Heart right ventricle (tissue), 16 donors: ENCODE measurements around the gene ARL6IP1. TPM values are rescaled to one million over a fixed set of nuclear protein-coding genes. Genes with fewer than 3 reads are reported as not detected.

Experiments used
- ATAC-seq, 8 donors: fragments of 200-7000 bp; cut with Tn5 transposase; one replicate each; pipeline ENCODE4 v1.9.1; 2020; ENCODE audit warnings: mild to moderate bottlenecking in 8 of 8, moderate library complexity in 8 of 8, moderate number of reproducible peaks in 1 of 8
- DNase-seq, 2 donors: peaks; one replicate each; pipeline ENCODE4 v3.0.0-alpha.2; 2020
- H3K27ac ChIP-seq, 10 donors: fragments of 200-600 bp; sonication (generic) in 2 of 10; one replicate each; pipeline versions ENCODE4 v1.5.0 to v1.8.0; 2020 to 2022; ENCODE audit warnings: mild to moderate bottlenecking in 3 of 10
- H3K27me3 ChIP-seq, 7 donors: fragments of 200-600 bp; one replicate each; pipeline ENCODE4 v1.8.0; 2021 to 2022; ENCODE audit warnings: mild to moderate bottlenecking in 2 of 7
- H3K36me3 ChIP-seq, 9 donors: fragments of 200-600 bp; sonication (generic) in 1 of 9; one replicate each; pipeline versions ENCODE4 v1.5.0 to v1.8.0; 2020 to 2022; ENCODE audit warnings: mild to moderate bottlenecking in 2 of 9
- H3K4me1 ChIP-seq, 9 donors: fragments of 200-600 bp; sonication (generic) in 1 of 9; one replicate each; pipeline versions ENCODE4 v1.5.0 to v1.8.0; 2020 to 2022; ENCODE audit warnings: mild to moderate bottlenecking in 4 of 9
- H3K4me3 ChIP-seq, 10 donors: fragments of 200-600 bp; sonication (generic) in 2 of 10; one replicate each; pipeline versions ENCODE4 v1.5.0 to v1.8.0; 2020 to 2022; ENCODE audit warnings: mild to moderate bottlenecking in 7 of 10, moderate library complexity in 2 of 10
- H3K9me3 ChIP-seq, 11 donors: fragments of 200-600 bp in 10 of 11; sonication (generic) in 2 of 11; one replicate each; pipeline versions ENCODE4 v1.5.0 to v1.8.0; 2013 to 2022; ENCODE audit warnings: mild to moderate bottlenecking in 2 of 11, control low read depth in 1 of 11, moderate library complexity in 1 of 11
- WGBS, 2 donors: extraction: QIAGEN DNeasy Blood & Tissue Kit; methylation state at CpG; one replicate each; pipeline ENCODE4 v1.1.7; 2013; ENCODE audit warnings: inconsistent platforms in 1 of 2; 5-methylcytosine and 5-hydroxymethylcytosine counted together
- intact Hi-C, 10 donors: fragments of 100-400 bp; cut with DNase I; formaldehyde crosslinking; loops; one replicate each; pipeline versions ENCODE4 v1.11.1 to v1.14.2; 2022
- polyA plus RNA-seq, 2 donors: library from polyadenylated mRNA; stranded (reverse); fragments of 200-250 nt; gene quantifications; one replicate each; pipeline ENCODE4 v1.2.3, GENCODE V29; 2013
- total RNA-seq, 10 donors: library from RNA; stranded (reverse); fragmentation: NEBNext Ultra II Directional in 3 of 10; extraction: Animal tissue kit (Norgen Biotek cat#: 25700) in 3 of 10; gene quantifications; one replicate each; pipeline versions ENCODE4 v1.2.1 to v1.2.4, GENCODE V29; 2021 to 2023
- TF ChIP-seq, protein P1 (sequence below), 9 donors: fragments of 200-600 bp; sonication (generic) in 2 of 9; IDR thresholded peaks; one replicate each; pipeline versions ENCODE4 v1.5.0 to v1.8.0; 2021 to 2022; ENCODE audit warnings: antibody characterized with exemption in 9 of 9, mild to moderate bottlenecking in 5 of 9, moderate library complexity in 1 of 9
- donor health status: Arrhythmogenic right ventricular cardiomyopathy.
- donor health status: ischemic (EF 13 %, LVEDD 7.1; RV severe dilation, severe dysfunction).
- donor health status: healthy with polysubstance abuse.
- donor health status: DM: no; HTN: yes; CAD: no.
- donor health status: DM: no; HTN: no; CAD: no.
- donor health status: ischemic (EF 25% LVEDD 6.9; RV normal size, moderate dysfunction).
- donor health status: ischemic (EF 25% LVEDD 5.7; RV mildly dilated, moderate dysfunction).
- donor health status: healthy.
- donor health status: DM: yes; HTN: yes; CAD: no.
- donor health status: Ischemic cardiomyopathy.
- donor health status: ischemic (EF 35%, LVEDD 5.7; RV mildly dilated, moderate dysfunction).
- donor health status: nonischemic (EF 11% LVEDD 7.7; RV severe dilation, severe dysfunction).
- donor health status: DM: yes; HTN: yes; CAD: no.
- donor health status: PGD.
- donor health status: ischemic (EF 29% LVEDD 5.4; RV normal size, mild dysfunction).
- donor health status: nonischemic (EF 23%, LVEDD 6.1; RV moderate dilation, normal function).

The ARL6IP1 gene
- total and polyA plus RNA-seq, 12 donors = 18.6 to 46.6 (median 22.0) TPM

DNA sequence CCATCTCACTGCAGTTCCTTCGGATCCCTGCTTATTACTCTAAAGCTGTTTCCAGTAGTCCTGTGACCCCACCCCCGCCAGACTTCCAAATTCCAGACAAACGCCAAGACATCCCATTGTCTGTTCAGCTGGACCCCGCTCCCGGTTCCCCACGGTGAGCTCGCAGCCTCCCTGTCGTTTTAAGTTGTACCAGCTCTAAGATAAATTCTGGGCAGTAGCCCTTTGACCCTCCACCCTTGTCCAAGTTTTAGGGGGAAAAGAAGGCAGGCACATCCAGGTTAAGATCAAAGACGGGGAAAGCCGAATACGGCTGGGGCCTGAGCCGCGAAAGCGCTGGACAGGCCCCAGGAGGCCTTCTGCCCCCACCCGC lies 589 bp downstream of the ARL6IP1 start:
- peak overlapping the region; percentile 78 to 97 (median 90) for H3K4me3 ChIP-seq
- 0% methylated on average over 15 of the region's 15 CpGs for WGBS, 2 donors
- peak overlapping the region in 9 of 10 donors; percentile 76 to 95 (median 86) for H3K27ac ChIP-seq
- no peaks in the 10 kb centered on the region for H3K27me3 ChIP-seq
- DNase-seq (no peak), ATAC-seq (no peak)
- H3K9me3 ChIP-seq = no peaks in the 10 kb centered on the region
- peaks cover 0 to 72% (median 49%) of the 10 kb centered on the region in 9 donors for H3K4me1 ChIP-seq
- intact Hi-C loops = loop anchor here in 4 of 10 donors (5.0 to 10.0 kb wide), 3 partner anchors 164 to 172 kb away; no protein-coding TSS in a partner anchor
- TF ChIP-seq, protein P1, sequence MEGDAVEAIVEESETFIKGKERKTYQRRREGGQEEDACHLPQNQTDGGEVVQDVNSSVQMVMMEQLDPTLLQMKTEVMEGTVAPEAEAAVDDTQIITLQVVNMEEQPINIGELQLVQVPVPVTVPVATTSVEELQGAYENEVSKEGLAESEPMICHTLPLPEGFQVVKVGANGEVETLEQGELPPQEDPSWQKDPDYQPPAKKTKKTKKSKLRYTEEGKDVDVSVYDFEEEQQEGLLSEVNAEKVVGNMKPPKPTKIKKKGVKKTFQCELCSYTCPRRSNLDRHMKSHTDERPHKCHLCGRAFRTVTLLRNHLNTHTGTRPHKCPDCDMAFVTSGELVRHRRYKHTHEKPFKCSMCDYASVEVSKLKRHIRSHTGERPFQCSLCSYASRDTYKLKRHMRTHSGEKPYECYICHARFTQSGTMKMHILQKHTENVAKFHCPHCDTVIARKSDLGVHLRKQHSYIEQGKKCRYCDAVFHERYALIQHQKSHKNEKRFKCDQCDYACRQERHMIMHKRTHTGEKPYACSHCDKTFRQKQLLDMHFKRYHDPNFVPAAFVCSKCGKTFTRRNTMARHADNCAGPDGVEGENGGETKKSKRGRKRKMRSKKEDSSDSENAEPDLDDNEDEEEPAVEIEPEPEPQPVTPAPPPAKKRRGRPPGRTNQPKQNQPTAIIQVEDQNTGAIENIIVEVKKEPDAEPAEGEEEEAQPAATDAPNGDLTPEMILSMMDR (IDR thresholded peaks at IDR 0.05) = no peak
- H3K36me3 ChIP-seq = peaks cover 0 to 39% (median 8%) of the 10 kb centered on the region in 9 donors

- DNase-seq (no peak), ATAC-seq (no peak)
- H3K4me1 ChIP-seq = peaks cover 0 to 72% (median 49%) of the 10 kb centered on the region in 9 donors
- WGBS, 2 donors = 3 to 4% methylated on average over 8 of the region's 8 CpGs
- intact Hi-C loops = loop anchor here in 4 of 10 donors (5.0 to 10.0 kb wide), 3 partner anchors 165 to 172 kb away; no protein-coding TSS in a partner anchor
- H3K27me3 ChIP-seq = no peaks in the 10 kb centered on the region
- peak overlapping the region; percentile 78 to 97 (median 90) for H3K4me3 ChIP-seq
- peak overlapping the region in 9 of 10 donors; percentile 76 to 95 (median 86) for H3K27ac ChIP-seq
- TF ChIP-seq, protein P1 (IDR thresholded peaks at IDR 0.05) = no peak
- peaks cover 0 to 39% (median 8%) of the 10 kb centered on the region in 9 donors for H3K36me3 ChIP-seq
- no peaks in the 10 kb centered on the region for H3K9me3 ChIP-seq
These were observed 1.1 kb downstream of the ARL6IP1 start for GRCh38 chr16:18800293-18800692.

DNA sequence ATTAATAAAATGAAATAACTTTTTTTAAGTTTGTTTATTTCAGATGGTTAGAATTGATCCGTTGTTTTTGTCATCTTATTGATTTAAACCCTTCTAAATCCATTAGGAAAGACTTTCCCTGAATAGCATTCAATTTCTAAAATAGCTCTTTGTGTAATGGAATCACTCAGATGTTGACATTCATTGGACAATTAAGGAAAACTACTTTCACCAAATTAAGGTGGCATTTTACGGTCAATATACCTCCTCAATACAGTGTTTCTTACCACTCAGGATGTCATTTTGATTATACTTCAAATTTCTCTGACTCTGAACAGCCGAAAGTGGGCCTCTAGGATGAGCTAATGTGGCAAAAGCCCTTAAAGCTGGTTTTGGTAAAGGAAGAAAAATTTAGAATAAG lies 1.8 kb downstream of the ARL6IP1 start:
- 76 to 77% methylated on average over 3 of the region's 3 CpGs for WGBS, 2 donors
- Histone ChIP-seq H3K9me3 (no peaks in the 10 kb centered on the region), H3K27ac (peak overlapping the region in 2 of 10 donors; percentile 2 to 95), H3K4me1 (peaks cover 0 to 67% (median 48%) of the 10 kb centered on the region in 9 donors), H3K27me3 (no peaks in the 10 kb centered on the region), H3K36me3 (peaks cover 0 to 41% (median 11%) of the 10 kb centered on the region in 9 donors), H3K4me3 (peak overlapping the region in 5 of 10 donors; percentile 87 to 97 (median 96))
- intact Hi-C loops = loop anchor here in 1 of 10 donors (10.0 kb wide), 1 partner anchor 265 kb away; the partner anchor contains the start of gene COQ7
- ATAC-seq (no peak), DNase-seq (no peak)
- TF ChIP-seq, protein P1 (IDR thresholded peaks at IDR 0.05) = no peak

- intact Hi-C loops = loop anchor here in 1 of 10 donors (10.0 kb wide), 1 partner anchor 267 kb away; the partner anchor contains the start of gene COQ7
- no peak for ATAC-seq
- 59 to 75% methylated on average over 4 of the region's 4 CpGs for WGBS, 2 donors
- Histone ChIP-seq H3K4me1 (peaks cover 0 to 51% (median 38%) of the 10 kb centered on the region in 9 donors), H3K27me3 (no peaks in the 10 kb centered on the region), H3K9me3 (no peaks in the 10 kb centered on the region), H3K36me3 (peaks cover 0 to 59% (median 26%) of the 10 kb centered on the region in 9 donors), H3K27ac (peak overlapping the region in 1 of 10 donors; percentile 15), H3K4me3 (no peak overlapping the region)
- TF ChIP-seq, protein P1 (IDR thresholded peaks at IDR 0.05) = no peak
- DNase-seq = no peak
These were observed 3.6 kb downstream of the ARL6IP1 start for GRCh38 chr16:18797746-18798145.
